Fibroblast of lung (primary cell): ENCODE data around the gene RELL2.

Source experiments
- CTCF ChIP-seq, 2 donors: IDR thresholded peaks in 1 of 2; conservative IDR thresholded peaks in 1 of 2; 1 replicate in 1 of 2; 2 replicates in 1 of 2; pipeline ENCODE4 v1.5.1; 2011 to 2012; ENCODE audit warnings: low read length in 2 of 2, control low read depth in 1 of 2, inconsistent platforms in 1 of 2, low read depth in 1 of 2, mild to moderate bottlenecking in 1 of 2
- EZH2 ChIP-seq: IDR thresholded peaks from 2 replicates; pipeline ENCODE4 v1.5.1; 2012; ENCODE audit warnings: low read length, control low read depth, mild to moderate bottlenecking; ENCODE audit errors: missing control alignments

GRCh38 chr5:141609044-141609443 is 27.8 kb upstream of the RELL2 start:
- TF ChIP-seq CTCF (conservative IDR thresholded peaks at IDR 0.05 in 1 of 2, IDR thresholded peaks at IDR 0.05 in 1 of 2; ENCODE audit: low read depth in 1 of 2, low read length in 2 of 2), result no peak
- TF ChIP-seq EZH2, result no peak
